Muscle layer of colon (tissue), 2 donors: Measurements from ENCODE around the gene CLASP1.

ENCODE experiments used
- H3K27ac ChIP-seq: one replicate; pipeline ENCODE4 v1.7.0; 2013; ENCODE audit warnings: low read depth, mild to moderate bottlenecking, low read length, moderate library complexity
- H3K27me3 ChIP-seq, 2 donors: one replicate each; pipeline ENCODE4 v1.7.0; 2013; ENCODE audit warnings: low read length in 2 of 2, mild to moderate bottlenecking in 2 of 2; ENCODE audit not compliant: insufficient read depth in 2 of 2, control insufficient read depth in 1 of 2
- H3K36me3 ChIP-seq: one replicate; pipeline ENCODE4 v1.7.0; 2013; ENCODE audit warnings: mild to moderate bottlenecking, low read length; ENCODE audit not compliant: insufficient read depth
- H3K4me1 ChIP-seq: one replicate; pipeline ENCODE4 v1.7.0; 2013; ENCODE audit warnings: mild to moderate bottlenecking, low read length; ENCODE audit not compliant: insufficient read depth
- H3K4me3 ChIP-seq, 2 donors: one replicate each; pipeline ENCODE4 v1.7.0; 2013; ENCODE audit warnings: low read length in 2 of 2, low read depth in 1 of 2, mild to moderate bottlenecking in 1 of 2, moderate library complexity in 1 of 2
- H3K9ac ChIP-seq: one replicate; pipeline ENCODE4 v1.7.0; 2013; ENCODE audit warnings: low read length
- H3K9me3 ChIP-seq: one replicate; pipeline ENCODE4 v1.7.0; 2013; ENCODE audit warnings: mild to moderate bottlenecking, low read length
- donor health status: abdominal sarcoma.
- donor health status: Adenocarcinoma of cecum.

Gene CLASP1

DNA sequence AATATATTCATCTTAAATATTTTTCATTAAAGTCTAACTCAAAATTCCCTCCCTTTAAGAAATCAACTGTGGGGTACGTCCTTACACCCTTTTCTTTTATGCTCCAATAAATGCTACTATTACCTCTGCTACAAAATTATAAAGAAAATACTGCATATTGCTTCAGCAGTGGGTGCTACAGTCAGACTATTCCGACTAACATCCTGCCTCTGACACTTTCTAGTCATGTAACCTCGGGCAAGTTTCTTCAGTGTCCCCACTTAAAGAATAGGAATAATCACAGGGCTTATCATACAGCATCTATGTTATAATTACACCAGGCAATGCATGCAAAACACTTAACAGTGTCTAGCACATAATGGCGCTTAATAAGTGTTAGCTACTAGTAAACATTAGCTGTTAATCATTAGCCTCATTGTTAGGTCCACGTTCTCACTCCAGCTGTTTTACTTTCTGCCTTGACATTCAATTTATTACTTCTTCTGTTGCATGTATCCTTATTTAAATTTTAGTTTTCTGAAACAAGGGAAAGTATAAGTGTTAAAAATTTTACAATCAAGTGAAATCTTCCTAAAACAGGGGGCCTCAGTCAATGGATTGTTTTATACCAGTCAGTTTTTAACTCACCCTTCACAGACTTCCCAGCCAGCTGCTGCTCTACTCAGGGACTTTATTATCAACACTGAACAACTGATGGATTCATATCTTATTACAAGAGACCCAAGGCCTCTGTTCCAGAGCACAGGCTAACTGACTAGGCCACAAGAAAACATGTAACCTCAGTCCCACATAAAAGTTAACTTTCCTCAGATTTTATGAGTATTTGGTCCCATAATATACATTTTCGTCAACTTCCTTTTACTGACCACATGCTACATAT, 54.0 kb downstream of the CLASP1 start:
- Histone ChIP-seq H3K9ac (no peak overlapping the region), H3K27me3 (no peaks in the 10 kb centered on the region), H3K4me1 (peaks cover 18% of the 10 kb centered on the region), H3K27ac (no peak overlapping the region), H3K36me3 (no peaks in the 10 kb centered on the region), H3K4me3 (no peak overlapping the region), H3K9me3 (no peaks in the 10 kb centered on the region)

DNA sequence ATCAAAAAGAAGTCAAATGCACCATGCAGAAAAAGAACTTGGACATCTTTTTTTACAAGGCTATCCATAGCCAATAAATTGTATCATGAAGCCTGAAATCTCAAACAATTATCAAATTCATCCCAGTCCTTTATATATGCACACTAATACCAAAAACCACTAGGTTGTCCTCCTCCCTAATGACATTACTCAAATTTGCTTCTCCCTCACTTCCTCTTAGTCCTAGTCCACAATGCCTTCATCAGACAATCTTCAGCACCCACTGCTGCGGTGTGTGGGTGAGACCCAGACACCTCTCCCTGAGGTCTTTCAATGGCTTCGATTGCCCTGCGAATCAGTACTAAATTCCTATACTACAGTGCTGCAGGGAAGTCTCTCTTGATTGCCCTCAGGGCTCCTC, 58.1 kb downstream of the CLASP1 start:
- Histone ChIP-seq H3K9ac (no peak overlapping the region), H3K4me3 (no peak overlapping the region), H3K27me3 (no peaks in the 10 kb centered on the region), H3K4me1 (peaks cover 7% of the 10 kb centered on the region), H3K9me3 (no peaks in the 10 kb centered on the region), H3K27ac (no peak overlapping the region), H3K36me3 (peaks cover 4% of the 10 kb centered on the region)

DNA sequence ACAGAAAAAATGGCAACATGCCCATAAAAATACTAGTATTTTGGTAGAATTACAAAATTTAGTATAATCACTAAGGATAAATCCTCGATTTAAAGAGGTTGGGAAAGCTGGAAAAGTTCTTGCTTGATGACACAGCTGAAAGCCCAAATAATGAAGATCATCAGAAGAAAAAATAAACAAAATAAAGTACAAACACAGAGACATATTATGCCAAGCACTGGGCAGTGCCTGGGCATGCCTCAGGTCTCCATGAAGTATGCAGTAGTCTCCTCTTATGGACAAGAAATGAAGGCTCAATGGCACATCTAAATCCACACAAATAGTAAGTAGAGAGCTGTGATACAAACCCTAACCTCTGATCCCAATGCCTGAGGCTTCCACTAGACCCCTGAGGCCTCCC, 60.9 kb downstream of the CLASP1 start:
- no peak overlapping the region for H3K27ac ChIP-seq
- H3K36me3 ChIP-seq = peaks cover 4% of the 10 kb centered on the region
- no peaks in the 10 kb centered on the region for H3K9me3 ChIP-seq
- no peaks in the 10 kb centered on the region for H3K4me1 ChIP-seq
- H3K9ac ChIP-seq = no peak overlapping the region
- H3K27me3 ChIP-seq = no peaks in the 10 kb centered on the region
- no peak overlapping the region for H3K4me3 ChIP-seq

DNA sequence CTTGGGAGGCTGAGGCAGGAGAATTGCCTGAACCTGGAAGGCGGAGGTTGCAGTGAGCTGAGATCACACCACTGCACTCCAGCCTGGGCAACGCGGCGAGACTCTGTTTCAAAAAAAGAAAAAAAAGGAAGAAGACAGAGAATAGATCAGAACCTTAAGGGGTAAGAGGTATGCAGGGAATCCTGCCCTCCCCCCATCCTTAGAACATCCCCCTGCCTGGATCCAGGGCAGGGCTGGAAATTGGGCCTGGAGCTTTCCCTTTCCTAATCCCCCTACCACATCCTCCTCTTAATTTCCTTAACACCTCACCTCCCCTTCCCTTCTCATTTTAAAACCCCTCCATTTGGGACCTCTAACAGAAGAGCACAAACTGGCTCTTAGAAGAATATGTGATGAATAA, 62.1 kb downstream of the CLASP1 start:
- no peaks in the 10 kb centered on the region for H3K4me1 ChIP-seq

DNA sequence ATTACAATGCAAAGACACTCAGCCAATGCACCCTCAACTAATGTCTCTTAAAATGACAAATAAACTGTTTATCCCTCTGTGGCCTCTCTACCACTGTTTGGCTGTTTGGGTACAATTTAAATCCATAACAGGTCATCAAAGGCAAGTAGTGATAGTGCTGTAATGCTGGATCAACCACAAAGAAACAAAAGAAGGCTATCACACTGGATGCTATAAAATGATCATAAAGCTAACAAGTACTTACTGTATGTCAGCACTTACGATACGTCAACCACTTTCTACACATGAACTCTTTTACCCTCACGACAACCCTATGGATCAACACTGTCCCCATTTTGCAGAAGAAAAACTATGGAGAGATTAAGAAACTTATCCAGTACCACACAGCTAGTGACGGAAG, 64.5 kb downstream of the CLASP1 start:
- H3K9me3 ChIP-seq = no peaks in the 10 kb centered on the region
- peaks cover 4% of the 10 kb centered on the region for H3K36me3 ChIP-seq
- no peak overlapping the region for H3K27ac ChIP-seq
- no peak overlapping the region for H3K4me3 ChIP-seq
- peaks cover 3% of the 10 kb centered on the region for H3K4me1 ChIP-seq
- no peak overlapping the region for H3K9ac ChIP-seq
- no peaks in the 10 kb centered on the region for H3K27me3 ChIP-seq

More for the DNA sequence above, 62.1 kb downstream of the CLASP1 start:
- Histone ChIP-seq H3K27me3 (no peaks in the 10 kb centered on the region), H3K36me3 (peaks cover 4% of the 10 kb centered on the region), H3K27ac (no peak overlapping the region), H3K9ac (no peak overlapping the region), H3K4me3 (no peak overlapping the region), H3K9me3 (no peaks in the 10 kb centered on the region)

DNA sequence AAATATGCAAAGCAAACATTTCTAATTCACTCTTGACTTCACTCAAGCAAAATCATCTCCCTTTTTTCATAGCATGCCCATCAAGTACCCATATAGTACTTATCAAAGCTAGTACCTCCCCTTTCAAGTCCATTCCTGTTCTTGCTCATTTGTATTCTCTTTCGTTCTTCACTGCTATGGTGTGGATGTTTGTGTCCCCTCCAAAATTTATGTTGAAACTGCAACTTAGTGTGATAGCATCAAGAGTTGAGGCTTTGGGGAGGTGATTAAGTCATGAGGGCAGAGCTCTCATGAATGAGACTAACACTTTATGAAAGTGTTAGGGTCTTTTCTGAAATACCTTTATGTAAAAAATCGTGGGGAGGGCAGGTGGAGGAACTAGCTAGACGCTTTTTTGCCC, 65.7 kb downstream of the CLASP1 start:
- H3K9ac ChIP-seq = no peak overlapping the region

DNA sequence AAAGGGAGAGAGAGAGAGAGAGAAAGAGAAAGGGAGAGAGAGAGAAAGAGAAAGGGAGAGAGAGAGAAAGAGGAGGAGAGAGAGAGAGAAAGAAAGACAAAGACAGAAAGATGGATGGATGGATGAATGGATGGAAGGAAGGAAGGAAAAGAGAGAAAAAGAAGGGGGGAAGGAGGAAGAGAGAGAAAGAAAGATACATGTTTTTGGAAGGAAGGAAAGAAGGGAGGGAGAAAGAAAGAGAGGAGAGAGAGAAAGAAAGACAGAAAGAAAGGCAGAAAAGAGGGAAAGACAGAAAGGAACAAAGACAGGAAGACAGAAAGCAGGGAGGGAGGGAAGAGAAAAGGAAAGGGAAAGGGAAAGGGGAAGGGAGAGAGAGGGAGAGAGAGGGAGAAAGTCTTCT, 67.0 kb downstream of the CLASP1 start:
- H3K9ac ChIP-seq = no peak overlapping the region
- H3K4me1 ChIP-seq = peaks cover 3% of the 10 kb centered on the region
- no peak overlapping the region for H3K27ac ChIP-seq
- no peaks in the 10 kb centered on the region for H3K36me3 ChIP-seq
- no peaks in the 10 kb centered on the region for H3K27me3 ChIP-seq
- no peaks in the 10 kb centered on the region for H3K9me3 ChIP-seq
- no peak overlapping the region for H3K4me3 ChIP-seq

More for the DNA sequence above, 65.7 kb downstream of the CLASP1 start:
- Histone ChIP-seq H3K36me3 (peaks cover under 1% of the 10 kb centered on the region), H3K4me3 (no peak overlapping the region), H3K27me3 (no peaks in the 10 kb centered on the region), H3K9me3 (no peaks in the 10 kb centered on the region), H3K27ac (no peak overlapping the region), H3K4me1 (peaks cover 3% of the 10 kb centered on the region)

DNA sequence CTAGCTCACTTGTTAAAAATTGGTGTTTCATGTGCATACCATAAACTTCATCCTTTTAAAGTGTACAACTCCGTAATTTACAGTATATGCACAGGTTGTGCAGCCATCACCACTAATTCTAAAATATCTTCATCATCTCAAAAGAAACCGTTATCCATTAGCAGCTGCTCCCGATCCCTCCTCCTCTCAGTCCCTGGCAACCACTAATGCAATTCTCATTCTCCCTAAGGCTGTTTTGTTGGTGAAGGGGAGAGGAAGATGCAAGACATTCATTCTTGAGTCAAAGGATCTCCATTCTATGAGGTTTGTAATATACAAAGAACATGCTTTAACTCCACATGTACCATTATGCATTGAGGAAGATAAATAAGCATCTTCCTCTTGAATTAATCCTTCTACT, 70.0 kb downstream of the CLASP1 start:
- H3K9ac ChIP-seq = no peak overlapping the region
- peaks cover 3% of the 10 kb centered on the region for H3K4me1 ChIP-seq
- H3K36me3 ChIP-seq = no peaks in the 10 kb centered on the region
- no peak overlapping the region for H3K4me3 ChIP-seq
- H3K9me3 ChIP-seq = no peaks in the 10 kb centered on the region
- H3K27ac ChIP-seq = no peak overlapping the region
- H3K27me3 ChIP-seq = no peaks in the 10 kb centered on the region

DNA sequence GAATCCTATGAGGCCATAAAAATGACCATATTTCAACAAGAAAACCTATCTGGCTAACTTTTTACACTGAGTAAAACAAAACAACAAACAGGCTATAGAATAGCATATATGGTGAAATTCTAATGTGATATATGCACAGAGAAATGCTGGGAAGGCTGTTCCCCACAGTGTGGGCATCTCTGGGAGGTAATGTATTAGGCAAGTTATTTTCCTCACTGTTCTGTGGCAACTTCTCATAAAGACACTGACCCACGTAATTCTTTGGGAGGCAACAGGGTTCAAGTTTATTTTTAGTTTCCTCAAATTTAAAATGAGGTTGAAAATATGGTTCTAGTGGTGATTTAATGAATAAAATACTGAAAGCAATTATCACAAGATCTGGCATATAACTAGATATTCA, 71.9 kb downstream of the CLASP1 start:
- Histone ChIP-seq H3K9ac (no peak overlapping the region), H3K4me1 (peaks cover 3% of the 10 kb centered on the region), H3K27ac (no peak overlapping the region), H3K4me3 (no peak overlapping the region), H3K27me3 (no peaks in the 10 kb centered on the region), H3K9me3 (no peaks in the 10 kb centered on the region), H3K36me3 (no peaks in the 10 kb centered on the region)

DNA sequence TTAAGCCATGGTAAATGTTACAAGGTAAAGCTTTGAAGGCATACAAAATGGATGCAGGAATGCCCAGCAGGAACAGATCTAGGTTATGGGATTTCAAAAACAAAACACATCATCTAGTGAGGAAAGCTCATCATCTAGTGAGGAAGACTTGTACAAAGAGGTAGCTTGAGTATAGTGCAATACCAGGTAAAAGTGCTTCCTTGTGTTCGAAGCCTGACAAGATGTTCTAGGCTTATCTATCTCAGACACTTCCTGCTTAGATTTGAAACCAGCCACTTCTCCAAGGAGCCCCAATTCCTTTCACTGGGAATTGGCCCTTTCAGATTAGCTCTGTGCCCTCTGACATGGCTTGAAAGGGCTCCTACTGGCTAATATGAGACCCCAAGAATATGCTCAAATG, 73.0 kb downstream of the CLASP1 start:
- no peak overlapping the region for H3K27ac ChIP-seq
- no peaks in the 10 kb centered on the region for H3K9me3 ChIP-seq
- H3K4me1 ChIP-seq = peaks cover 3% of the 10 kb centered on the region
- H3K9ac ChIP-seq = no peak overlapping the region
- H3K36me3 ChIP-seq = no peaks in the 10 kb centered on the region
- no peak overlapping the region for H3K4me3 ChIP-seq
- H3K27me3 ChIP-seq = no peaks in the 10 kb centered on the region

DNA sequence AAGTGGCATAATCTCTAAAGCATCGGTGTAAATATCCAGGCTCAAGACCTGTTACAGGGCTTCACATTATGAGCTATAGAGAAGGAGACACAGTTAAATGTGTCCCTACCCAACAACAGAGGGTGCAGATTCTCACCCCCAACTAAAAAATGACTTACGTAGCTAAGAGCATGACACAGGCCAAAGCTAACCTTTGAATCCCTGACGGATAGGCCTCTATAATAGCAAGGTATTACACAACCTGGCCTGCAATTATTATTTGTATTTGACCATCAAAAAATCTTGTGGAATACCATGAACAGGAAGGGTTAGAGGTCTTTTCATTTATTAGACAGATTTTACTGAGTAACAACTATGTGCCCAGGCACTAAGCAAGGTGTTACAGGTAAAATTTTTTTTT, 73.5 kb downstream of the CLASP1 start:
- H3K4me3 ChIP-seq = no peak overlapping the region
- H3K36me3 ChIP-seq = no peaks in the 10 kb centered on the region
- H3K9me3 ChIP-seq = no peaks in the 10 kb centered on the region
- H3K9ac ChIP-seq = no peak overlapping the region
- peaks cover under 1% of the 10 kb centered on the region for H3K4me1 ChIP-seq
- no peak overlapping the region for H3K27ac ChIP-seq
- H3K27me3 ChIP-seq = no peaks in the 10 kb centered on the region

DNA sequence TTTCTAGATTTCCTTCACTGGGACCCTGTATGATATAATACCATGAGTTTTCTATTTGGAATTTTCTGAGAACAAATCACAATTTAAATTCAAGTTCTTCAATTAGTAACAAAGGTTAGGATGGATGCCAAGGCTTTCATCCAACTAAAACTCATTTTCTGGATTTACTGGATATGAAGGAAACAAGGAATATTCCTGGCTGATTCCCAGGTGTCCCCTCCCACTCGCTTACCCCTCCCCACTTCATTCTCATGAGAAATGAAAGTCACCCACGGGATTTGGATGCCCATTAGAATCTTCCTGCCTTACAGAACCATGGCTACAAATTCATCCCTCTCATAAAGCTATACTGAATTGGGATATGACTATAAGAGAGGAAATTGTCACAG, 78.6 kb downstream of the CLASP1 start:
- Histone ChIP-seq H3K9me3 (no peaks in the 10 kb centered on the region), H3K36me3 (no peaks in the 10 kb centered on the region), H3K27ac (no peak overlapping the region), H3K9ac (no peak overlapping the region), H3K4me3 (no peak overlapping the region), H3K4me1 (peaks cover 8% of the 10 kb centered on the region), H3K27me3 (no peaks in the 10 kb centered on the region)
